Right renal cortex interstitium (tissue), 3 donors: ENCODE data around the gene HLA-DOB. TPM values are rescaled to one million over a fixed set of nuclear protein-coding genes. Genes with fewer than 3 reads are reported as not detected.

ENCODE experiments used
- DNase-seq, 3 donors: peaks; one replicate each; pipeline ENCODE4 v3.0.0-alpha.2; 2013; ENCODE audit warnings: low read depth in 3 of 3, low spot score in 2 of 3
- polyA plus RNA-seq, 3 donors: library from polyadenylated mRNA; unstranded; fragments of 120-200 nt; gene quantifications; one replicate each; pipeline ENCODE4 v1.2.1, GENCODE V29; 2013; ENCODE audit not compliant: insufficient read length in 3 of 3

HLA-DOB gene
- polyA plus RNA-seq = under 1 TPM in 2 of 3 donors, not detected in 1; 0.17 to 0.26 TPM

DNA sequence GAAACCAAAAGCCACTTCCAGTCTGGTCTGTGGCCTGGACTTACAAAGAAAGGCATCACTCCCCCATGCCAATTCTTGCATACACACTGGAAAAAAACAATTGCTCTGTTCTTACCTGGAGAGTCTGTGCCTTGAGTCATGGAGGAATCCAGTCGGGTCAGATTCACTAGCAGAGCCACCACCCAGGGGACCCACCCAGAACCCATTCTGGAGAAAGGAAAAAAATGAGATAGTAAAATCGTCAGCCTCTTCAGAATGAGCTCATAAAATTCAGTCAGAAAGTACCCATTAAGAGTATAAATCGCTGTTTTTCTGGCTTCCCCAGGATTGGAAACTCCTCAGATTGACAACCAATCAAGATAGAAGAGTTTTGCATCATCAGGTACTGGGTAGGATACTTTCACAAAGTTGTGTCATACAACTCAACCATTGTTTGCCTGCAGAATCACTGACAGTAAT is at the start of gene HLA-DOB:
HLA-DOB (minus strand) TSS at position 257 of the 459 bp plus-strand sequence; CDS start at position 206, 51 bp downstream.
- no peak for DNase-seq

DNA sequence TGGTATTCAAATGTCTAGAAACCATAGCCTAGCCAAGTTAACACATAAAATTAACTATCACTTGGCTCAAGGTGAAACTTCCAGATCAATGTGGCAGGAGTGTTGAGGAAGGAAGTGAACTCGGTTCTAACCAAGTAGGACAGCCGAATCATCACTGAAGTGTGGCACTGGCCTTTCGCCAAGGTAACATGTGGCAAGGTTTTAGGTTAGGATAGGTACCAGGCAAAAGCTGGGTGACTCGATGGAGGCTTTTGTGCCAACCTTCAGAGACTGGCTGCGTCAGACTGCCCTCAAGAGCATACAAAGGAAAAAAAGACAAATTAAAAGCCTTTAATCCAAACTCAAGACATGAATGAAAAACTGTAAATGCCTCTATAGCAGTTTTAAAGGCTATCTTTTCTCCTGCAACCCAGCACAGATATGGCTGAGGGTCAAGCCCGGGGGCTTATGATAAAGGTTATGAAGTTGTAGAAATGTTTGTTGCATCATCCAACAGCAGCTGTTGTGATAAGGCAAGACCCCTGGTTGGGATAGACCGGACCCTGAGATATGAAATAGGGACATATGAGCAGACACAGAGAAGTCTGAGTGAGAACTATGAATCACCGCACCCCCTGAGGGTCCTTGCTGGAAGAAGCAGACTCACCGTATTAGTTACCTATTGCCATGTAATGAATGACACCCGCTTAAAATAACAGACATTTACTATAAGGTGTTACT is 49.1 kb upstream of the HLA-DOB start:
- no peak for DNase-seq

DNA sequence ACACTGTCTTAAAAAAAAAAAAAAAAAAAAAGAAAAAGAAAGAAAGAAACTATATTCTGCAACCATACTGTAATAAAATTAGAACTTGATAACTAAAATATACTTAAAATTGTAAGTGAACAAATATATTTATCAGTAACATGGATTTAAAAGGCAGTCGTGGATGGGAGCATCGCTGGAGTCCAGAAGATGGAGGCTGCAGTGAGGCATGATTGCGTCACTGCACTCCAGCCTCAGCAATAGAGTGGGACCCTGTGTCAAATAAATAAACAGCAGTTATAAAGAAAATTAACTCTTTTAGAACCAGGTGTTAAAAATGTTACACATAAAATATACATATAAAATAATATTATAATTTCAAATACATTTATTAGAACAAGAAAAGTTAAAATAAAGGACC is 45.9 kb upstream of the HLA-DOB start:
- no peak for DNase-seq

DNA sequence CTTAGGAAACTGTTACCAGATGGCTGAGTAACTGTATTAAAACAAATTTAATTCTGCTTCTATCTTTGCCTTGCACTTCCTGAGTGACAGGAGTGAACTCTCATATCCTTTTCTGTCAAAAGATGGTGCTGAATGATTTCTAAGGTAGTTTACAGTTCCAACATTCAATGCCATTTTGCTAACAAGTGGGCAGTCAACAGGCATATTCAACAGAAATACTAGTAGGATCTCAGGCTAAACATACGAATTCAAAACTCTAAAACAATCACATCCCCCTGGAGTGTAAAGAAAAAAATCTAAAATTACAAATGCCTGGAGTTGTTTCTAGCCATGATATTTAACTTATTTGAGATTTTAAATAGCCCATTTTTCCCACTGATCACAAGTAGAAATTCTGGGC is 43.9 kb upstream of the HLA-DOB start:
- no peak for DNase-seq

DNA sequence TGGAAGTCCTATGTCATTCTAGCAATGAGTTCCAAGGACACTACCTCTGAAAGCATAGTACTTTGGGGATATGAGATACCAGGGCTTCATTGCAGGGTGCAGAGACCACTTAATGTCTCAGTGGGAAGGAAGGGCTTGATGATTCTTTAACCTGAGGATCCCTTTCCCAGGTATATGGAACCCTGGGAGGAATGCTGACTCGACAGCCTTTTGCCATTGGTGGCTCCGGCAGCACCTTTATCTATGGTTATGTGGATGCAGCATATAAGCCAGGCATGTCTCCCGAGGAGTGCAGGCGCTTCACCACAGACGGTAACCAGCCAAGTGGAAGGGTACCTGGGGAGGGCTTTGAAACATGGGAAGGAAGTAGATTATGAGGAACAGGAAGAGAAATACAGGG is 41.4 kb upstream of the HLA-DOB start:
- no peak for DNase-seq

DNA sequence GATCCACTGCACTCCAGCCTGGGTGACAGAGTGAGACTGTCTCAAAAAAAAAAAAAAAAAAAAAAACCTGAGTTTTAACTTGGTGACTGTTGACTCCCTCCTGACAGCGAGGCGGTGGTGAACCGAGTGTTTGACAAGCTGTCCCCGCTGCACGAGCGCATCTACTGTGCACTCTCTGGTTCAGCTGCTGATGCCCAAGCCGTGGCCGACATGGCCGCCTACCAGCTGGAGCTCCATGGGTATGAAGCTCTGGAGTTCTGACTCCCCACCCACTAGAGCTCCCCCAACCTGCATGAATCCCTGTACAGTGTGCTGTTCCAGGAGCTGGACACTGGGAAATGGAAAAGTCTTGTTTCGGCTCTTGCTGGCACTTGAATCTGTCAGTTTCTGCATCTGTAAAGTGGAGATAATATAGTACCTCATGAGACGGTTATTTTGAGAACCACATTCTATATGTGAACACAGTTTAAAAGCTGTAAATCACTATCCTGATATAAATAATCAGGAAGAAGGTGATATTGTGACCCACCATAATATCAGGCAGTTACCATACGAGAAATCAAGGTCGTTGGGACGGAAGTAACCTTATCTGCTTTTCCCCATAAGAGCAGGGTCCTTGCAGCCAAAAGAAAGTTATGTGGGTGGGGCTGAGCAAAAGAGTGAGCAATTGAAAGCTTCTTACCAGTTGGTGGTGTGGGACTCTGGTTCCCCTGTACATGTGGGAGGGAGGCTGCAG is 40.5 kb upstream of the HLA-DOB start:
- no peak for DNase-seq

DNA sequence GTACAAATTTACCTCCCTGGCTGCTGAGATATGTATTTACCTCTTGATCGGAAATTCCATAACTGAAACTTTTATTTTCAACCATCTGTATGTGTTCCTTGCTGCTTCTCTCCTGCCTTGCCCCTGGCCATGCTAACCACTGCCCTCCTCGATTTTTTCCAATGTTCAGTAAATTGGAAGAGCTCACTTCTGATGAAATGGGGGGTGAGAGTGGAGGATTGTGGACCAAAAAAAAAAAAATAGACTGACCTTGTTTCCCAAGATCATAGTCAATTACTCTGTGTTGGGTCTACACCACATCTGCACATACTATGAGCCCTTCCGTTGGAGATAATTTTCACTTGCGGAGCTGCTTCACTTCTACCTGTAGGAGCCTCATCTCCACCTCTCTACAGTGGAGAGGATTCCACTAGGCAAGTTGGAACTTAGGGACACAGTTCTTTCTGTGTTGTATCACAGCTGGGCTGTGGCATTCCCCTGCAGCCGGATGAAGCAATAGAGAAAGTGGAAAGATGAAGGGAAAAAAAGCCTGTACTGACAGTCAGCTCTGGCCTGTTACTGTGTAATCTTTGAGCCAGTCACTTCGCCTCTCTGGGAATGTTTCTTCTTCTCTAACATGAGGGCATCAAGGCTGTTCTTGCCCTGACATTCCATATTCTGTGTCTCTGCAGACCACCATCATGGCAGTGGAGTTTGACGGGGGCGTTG is 38.8 kb upstream of the HLA-DOB start:
- no peak for DNase-seq

DNA sequence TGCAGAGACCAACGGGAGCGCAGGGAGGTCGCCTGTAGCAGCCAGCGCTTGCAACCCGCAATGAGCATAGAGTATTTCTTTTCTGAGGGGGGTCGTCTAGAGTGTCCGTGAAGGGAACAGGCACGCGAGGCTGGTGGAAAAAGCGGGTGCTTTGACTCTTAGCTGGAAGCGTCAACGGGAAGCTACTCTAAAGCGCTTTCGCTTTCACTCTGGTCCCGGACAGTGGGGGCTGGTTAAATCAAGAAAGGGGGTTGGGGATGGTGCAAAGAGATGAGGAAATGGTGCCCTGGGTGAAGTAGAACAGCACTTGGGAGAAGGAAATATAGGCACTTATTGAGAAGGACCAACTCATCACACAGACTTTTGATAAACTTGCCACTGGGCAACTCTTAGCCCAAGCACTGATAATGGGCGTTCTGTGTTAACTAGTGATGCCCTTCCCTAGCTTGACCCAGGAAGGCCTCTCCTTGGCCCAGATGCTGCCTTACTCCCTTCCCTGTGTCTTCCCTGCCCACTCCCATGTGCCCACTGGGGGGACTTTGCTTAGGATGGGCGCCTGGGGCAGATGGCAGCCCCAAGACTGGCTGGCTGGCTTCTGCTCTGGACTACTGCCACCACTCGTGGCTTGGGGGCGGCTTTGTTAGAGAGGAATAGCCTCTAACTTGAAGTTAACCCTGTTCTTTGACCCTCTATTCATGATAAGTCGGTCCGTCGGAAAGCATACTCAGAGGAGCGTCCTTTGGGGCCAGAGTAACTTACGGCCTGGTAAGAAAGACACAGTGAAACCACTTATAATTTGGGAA is 37.8 kb upstream of the HLA-DOB start:
- no peak for DNase-seq

DNA sequence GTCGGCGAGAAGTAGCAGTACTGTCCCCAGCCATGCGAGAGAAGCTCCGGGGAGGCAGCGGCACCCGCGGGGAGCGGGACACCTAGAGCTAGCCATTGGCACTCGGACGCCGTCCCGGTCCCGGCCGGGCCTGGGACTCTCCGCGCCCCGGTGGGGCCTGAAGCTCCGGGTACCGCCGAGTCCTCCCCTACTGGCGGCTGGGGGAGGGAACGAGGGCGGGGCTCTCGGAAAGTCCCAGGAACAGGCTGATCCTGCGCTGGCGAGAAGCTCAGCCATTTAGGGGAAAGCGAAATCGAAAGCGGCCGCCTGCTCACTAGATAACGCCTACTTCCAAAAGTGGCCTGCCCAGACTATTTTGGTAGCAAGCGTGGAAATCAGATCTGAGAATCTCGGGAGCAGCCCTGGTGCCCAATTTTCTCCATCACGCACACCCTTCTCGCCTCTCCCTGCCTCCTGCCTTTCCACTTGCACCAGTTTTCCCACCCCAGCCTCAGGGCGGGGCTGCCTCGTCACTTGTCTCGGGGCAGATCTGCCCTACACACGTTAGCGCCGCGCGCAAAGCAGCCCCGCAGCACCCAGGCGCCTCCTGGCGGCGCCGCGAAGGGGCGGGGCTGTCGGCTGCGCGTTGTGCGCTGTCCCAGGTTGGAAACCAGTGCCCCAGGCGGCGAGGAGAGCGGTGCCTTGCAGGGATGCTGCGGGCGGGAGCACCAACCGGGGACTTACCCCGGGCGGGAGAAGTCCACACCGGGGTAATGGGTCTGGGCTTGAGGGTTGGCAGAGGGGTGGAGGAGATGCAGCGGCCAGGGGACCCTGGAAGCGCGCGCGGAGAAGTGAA is 37.0 kb upstream of the HLA-DOB start, which contains the start of the genes PSMB9 and TAP1:
PSMB9 (plus strand) TSS at position 652 of the 835 bp plus-strand sequence; CDS start at position 690, 38 bp downstream.
TAP1 (minus strand) TSS at position 164 of the 835 bp plus-strand sequence; CDS start at position 96, 68 bp downstream.
- DNase-seq = peak; percentile 79 to 88 (median 85)

DNA sequence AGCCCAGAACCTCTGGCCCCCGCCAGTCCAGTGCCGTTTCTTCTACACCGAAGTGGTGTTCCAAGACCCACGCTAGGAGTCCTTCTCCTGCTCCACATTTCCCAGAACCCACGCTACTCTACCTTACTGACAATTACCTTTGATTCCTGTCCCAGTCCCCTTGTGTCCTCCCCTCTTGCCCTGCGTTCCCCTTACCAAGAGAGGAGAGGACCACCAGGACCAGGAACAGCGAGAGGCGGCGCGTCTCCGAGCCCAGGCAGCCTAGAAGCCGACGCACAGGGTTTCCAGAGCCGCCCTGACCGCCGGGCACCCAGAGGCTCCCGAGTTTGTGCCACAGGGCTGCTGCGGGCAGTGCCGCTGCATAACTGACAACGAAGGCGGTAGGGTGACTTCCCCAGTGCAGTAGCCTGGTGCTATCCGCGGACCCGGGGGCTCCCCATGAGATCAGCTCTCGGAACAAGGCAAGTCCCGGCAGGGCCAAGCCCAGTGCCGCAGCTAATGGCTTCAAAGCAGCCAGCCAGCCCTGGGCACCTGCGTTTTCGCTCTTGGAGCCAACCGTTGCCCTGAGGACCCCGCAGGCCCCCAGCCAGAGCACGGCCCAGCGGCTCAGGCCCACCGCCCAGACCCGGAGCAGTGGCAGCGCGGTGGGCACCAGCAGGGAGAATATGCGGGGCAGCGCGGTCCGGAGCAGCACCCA is 36.2 kb upstream of the HLA-DOB start:
- no peak for DNase-seq

DNA sequence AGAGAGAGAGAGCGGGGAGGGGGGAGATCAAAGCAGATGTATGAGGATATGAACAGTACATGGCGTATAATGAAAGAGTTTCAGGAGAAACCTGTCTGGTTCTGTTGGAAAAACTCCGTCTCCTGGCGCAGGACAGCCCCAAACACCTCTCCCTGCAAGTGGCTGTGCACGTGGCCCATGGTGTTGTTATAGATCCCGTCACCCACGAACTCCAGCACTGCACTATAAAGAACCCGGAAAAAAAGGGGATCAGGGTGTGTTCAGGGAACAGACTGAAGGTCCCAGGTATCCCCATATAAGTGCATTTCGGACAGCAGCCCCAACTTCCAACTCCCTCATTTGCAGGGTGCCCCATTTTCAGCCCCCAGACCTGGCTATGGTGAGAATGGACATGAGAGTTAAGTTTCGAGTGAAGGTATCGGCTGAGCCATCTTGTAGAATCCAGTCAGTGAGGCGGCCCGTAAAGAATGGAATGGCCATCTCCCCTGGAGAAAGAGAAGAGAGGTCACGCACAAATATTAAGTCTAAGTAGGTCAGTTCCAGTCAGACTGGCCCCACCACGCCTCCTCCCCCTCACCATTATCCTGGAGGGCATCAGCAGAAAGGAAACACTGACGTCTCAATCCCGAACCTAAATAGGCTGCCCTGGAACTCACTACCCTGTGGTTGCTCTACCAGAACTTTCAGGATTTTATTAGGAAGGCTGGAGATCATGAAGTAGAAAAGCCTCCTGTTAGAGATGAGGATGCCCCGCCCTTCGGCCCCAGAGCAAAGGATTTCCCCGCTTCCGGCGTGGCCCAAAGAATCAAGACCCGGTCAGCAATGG is 35.4 kb upstream of the HLA-DOB start:
- DNase-seq = no peak

DNA sequence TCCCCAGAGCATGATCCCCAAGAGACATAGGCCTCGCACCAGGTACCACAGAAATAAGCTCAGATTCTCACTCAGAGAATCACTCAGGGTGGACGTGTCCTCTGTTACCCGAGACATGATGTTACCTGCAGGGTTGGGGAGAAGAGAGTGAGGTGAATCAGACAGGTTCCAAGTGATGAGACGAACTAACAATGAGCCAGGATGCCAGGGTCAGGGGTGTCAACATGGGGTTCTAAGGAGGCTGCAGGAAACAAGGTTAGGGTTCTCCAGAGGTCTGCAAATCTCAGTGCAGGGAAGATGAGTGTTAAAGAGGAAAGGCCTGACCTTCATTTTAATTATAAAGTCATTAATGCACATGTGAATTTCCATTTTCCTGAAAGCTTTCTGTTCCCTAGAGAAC is 34.2 kb upstream of the HLA-DOB start:
- DNase-seq = no peak

DNA sequence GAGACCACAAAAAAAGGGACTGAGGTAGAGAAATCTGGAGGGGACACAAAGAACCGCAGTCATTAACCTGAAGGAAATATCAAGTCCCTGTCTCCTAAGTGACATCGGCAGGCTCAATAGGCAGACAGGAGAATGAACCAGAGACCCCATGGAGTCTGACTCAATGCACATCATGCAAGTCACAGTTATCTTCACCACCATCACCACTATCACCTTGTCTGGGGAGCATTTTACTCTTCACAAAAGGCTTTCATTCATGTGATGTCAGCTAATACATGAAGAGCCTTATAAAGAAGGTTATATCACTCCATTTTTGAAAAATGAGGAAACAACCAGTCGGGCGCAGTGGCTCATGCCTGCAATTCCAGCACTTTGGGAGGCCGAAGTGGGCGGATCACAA is 32.3 kb upstream of the HLA-DOB start:
- no peak for DNase-seq

DNA sequence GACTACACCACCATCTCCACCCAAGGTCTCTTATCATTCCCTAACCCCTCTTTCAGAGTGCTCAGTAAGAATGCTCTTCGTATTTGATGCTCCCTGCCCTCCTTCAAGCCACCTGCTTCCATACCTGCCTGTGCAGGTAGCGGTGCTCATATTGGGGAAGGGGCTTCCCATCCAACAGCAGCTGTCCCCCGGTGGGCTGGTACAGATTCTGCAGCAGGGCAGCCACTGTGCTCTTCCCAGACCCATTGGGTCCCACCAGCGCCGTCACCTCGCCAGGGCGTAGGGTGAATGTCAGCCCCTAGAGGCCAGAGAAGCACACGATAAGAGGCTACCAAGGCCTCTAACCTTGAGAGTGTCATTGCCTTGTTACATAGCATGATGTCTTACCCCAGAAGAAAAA is 31.0 kb upstream of the HLA-DOB start:
- no peak for DNase-seq

DNA sequence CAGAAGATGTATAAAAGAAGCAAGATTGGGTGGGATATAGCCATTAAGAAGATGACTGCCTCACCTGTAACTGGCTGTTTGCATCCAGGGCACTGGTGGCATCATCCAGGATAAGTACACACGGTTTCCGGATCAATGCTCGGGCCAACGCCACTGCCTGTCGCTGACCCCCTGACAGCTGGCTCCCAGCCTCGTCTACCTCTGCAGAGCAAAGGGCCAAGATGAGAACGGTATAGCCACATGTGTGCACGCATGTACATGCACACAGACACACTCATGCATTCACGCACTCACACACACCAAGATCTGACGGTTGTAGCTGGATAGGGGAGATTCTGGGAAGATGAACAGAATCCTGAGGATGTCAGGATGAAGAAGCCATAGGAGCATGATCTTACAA is 30.2 kb upstream of the HLA-DOB start:
- no peak for DNase-seq

DNA sequence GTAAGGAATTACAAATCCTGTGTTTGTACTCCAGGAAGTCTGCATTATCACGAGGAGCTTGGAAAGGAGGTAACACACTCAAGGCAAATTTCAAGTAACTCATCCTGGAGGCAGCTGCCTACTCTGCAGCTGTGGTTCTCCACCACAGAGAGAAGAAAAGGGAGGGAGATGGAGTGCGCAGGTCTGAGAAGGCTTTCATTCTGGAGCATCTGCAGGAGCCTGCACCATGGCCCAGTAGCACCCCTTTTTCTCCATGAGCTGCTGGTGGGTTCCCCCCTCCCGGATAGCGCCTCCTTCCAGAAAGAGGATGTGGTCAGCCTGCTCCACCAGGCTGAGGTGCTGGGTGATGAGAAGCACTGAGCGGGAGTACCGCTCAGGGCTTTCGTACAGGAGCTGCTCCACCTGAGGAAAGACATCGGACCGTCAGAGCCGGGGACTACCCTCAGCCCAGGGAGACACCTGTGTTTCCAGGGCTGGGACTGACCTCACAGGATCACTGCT is 28.6 kb upstream of the HLA-DOB start:
- DNase-seq = no peak

DNA sequence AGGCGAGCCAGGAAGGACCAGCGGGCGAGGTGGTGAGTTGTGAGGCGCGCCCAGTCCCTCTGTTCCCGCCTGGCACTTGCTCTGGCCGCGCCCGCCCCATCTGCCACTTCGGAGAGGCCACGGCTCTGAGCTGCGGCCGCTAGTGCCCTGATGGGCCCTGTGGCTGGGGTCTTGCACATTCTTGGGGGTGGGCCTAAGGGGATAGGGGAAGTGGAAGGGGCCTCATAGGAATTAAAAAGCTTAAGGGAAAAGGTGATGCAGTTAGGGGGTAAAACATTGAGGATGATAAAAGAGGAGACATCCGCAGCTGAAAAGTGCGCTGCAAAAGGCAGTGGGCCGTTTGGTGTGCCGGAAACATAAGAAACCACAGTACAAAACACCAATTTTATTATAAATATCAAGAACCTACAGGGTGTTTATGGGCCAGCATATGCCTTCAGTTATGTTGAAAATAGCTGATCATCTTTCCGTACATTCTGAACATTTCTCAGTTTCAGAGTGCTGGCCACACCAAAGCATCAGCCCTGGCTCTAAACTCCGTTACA is 28.1 kb upstream of the HLA-DOB start:
- no peak for DNase-seq
